Loucy (cell line): ENCODE results near the gene ETV3.

Experiments
- EZH2phosphoT487 ChIP-seq: fragments of 200-600 bp; IDR thresholded peaks from 2 replicates; pipeline ENCODE4 v1.6.1; 2018; ENCODE audit warnings: antibody characterized with exemption, mild to moderate bottlenecking, moderate library complexity, borderline replicate concordance
- TF ChIP-seq, protein P1 (sequence below): fragments of 200-600 bp; sonication (generic); conservative IDR thresholded peaks from 2 replicates; pipeline ENCODE4 v1.5.1; 2014; ENCODE audit warnings: mild to moderate bottlenecking, antibody characterized with exemption, low read length

- TF ChIP-seq, protein P1, sequence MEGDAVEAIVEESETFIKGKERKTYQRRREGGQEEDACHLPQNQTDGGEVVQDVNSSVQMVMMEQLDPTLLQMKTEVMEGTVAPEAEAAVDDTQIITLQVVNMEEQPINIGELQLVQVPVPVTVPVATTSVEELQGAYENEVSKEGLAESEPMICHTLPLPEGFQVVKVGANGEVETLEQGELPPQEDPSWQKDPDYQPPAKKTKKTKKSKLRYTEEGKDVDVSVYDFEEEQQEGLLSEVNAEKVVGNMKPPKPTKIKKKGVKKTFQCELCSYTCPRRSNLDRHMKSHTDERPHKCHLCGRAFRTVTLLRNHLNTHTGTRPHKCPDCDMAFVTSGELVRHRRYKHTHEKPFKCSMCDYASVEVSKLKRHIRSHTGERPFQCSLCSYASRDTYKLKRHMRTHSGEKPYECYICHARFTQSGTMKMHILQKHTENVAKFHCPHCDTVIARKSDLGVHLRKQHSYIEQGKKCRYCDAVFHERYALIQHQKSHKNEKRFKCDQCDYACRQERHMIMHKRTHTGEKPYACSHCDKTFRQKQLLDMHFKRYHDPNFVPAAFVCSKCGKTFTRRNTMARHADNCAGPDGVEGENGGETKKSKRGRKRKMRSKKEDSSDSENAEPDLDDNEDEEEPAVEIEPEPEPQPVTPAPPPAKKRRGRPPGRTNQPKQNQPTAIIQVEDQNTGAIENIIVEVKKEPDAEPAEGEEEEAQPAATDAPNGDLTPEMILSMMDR: no peak
- TF ChIP-seq EZH2phosphoT487: no peak
These were observed 20.6 kb downstream of the ETV3 start for GRCh38 chr1:157117527-157118057.
